H7 (cell line): ENCODE measurements around the gene C1GALT1C1L. TPM values are rescaled to one million over a fixed set of nuclear protein-coding genes. Genes with fewer than 3 reads are reported as not detected.
"Not testable (repeated sequence)": the region's sequence is repeated elsewhere in the genome, so short reads cannot be mapped to it uniquely, and the experiment has no call there.

Experiments used
- DNase-seq: peaks from one replicate; pipeline ENCODE4 v3.0.0; 2012
- H3K27me3 ChIP-seq: 2 replicates; pipeline ENCODE4 v1.6.0; 2011; ENCODE audit warnings: mild to moderate bottlenecking, low read length; ENCODE audit not compliant: control insufficient read depth, insufficient read depth
- H3K36me3 ChIP-seq: replicated peaks from 2 replicates; pipeline ENCODE4 v1.5.1; 2011; ENCODE audit warnings: low read length; ENCODE audit not compliant: control insufficient read depth, insufficient read depth
- H3K4me3 ChIP-seq: 2 replicates; pipeline ENCODE4 v1.5.1; 2011; ENCODE audit warnings: low read depth, mild to moderate bottlenecking, control low read depth, low read length, moderate library complexity; ENCODE audit not compliant: insufficient read depth
- total RNA-seq: library from RNA; depleted of rRNA; stranded (reverse); fragments of >200 nt; shearing (Covaris generic); gene quantifications from 2 replicates; pipeline ENCODE4 v1.2.3, GENCODE V29; 2014

Gene C1GALT1C1L
- total RNA-seq, 1 experiment from 2014 or later = not detected

DNA sequence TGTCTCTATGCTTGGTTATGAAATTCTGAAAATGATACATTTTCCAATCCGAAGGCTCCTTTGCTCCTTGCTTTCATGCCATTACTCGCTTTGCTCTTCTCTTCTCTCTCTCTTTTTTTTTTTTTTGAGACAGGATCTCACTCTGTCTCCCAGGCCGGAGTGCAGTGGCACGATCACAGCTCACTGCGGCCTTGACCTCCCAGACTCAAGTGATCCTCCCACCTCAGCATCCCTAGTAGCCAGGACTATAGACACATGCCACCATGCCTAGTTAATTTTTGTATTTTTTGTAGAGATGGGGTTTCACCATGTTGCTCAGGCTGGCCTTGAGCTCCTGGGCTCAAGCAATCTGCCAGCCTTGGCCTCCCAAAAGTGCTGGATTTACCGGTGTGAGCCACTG is 21.9 kb upstream of the C1GALT1C1L start:
- not testable (repeated sequence) for H3K36me3 ChIP-seq, H3K4me3 ChIP-seq, H3K27me3 ChIP-seq, DNase-seq

DNA sequence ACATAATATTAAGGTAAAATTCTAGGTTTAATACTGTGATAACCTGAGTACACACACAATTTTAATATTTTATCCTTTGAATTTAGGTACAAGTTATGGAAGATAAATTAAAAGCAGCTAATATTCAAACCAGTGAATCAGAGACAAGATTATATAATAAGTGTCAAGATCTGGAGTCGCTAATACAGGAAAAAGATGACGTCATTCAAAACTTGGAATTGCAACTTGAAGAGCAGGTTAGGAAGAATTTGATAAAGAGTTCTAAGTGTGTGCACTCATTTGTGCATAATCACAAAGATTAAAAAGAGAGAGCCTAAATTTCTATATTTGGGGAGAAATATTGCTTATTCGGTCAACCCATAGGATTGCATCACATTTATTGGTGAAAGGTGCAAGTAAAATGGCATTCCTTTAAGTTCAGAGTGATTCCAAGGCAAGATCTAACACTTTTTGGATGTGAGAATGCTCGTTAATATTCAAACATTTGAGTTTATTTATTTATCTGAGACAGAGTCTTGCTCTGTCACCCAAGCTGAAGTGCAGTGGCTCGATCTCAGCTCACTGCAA is 16.3 kb upstream of the C1GALT1C1L start:
- Histone ChIP-seq H3K27me3 (no peaks in the 10 kb centered on the region), H3K36me3 (no peaks in the 10 kb centered on the region; the same call in 1 of the 2 replicates), H3K4me3 (no peak overlapping the region)
- no peak for DNase-seq

DNA sequence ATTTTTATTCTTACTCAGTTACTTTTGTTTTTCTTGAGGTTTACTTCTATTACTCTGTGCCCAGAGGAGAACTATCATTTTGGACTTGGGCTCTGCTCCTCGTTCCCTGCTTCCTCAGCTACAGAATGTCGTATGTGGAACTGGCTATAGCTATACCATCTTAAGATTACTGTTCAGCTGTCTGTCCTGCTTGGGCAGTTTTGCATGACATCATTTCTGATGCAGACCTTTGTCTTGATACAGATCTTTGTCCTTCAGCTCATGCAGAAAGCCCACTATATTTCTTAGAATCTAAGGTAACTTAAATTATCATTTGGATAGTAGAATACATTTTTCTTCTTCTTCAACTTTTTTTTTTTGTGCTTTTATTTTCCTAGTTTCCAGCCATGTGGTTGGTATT is 13.8 kb upstream of the C1GALT1C1L start:
- no peaks in the 10 kb centered on the region for H3K27me3 ChIP-seq
- H3K36me3 ChIP-seq = no peaks in the 10 kb centered on the region; the same call in 1 of the 2 replicates
- DNase-seq = no peak
- no peak overlapping the region for H3K4me3 ChIP-seq

DNA sequence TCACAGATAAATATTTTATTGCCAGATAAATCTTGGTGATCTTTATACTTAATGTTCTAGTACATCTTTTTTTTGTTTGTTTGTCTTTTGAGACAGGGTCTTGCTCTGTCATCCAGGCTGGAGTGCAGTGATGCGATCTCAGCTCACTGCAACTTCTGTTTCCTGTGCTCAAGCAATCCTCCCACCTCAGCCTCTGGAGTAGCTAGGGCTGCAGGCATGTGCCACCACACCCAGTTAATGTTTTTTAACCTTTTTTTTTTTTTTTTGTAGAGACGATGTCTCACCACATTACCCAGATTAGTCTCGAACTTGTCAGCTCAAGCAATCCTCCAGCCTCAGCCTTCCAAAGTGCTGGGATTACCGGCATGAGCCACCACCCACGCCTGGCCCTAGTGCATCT is 9.1 kb upstream of the C1GALT1C1L start:
- no peak for DNase-seq
- no peak overlapping the region for H3K4me3 ChIP-seq
- no peaks in the 10 kb centered on the region for H3K27me3 ChIP-seq
- H3K36me3 ChIP-seq = no peaks in the 10 kb centered on the region

DNA sequence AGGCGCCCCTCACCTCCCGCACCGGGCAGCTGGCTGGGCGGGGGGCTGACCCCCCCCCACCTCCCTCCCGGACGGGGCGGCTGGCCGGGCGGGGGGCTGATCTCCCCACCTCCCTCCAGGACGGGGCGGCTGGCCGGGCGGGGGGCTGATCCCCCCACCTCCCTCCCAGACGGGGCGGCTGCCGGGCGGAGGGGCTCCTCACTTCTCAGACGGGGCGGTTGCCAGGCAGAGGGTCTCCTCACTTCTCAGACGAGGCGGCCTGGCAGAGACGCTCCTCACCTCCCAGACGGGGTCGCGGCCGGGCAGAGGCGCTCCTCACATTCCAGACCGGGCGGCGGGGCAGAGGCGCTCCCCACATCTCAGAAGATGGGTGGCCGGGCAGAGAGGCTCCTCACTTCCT is 1.6 kb upstream of the C1GALT1C1L start:
- H3K36me3 ChIP-seq, DNase-seq, H3K4me3 ChIP-seq, H3K27me3 ChIP-seq: not testable (repeated sequence)

DNA sequence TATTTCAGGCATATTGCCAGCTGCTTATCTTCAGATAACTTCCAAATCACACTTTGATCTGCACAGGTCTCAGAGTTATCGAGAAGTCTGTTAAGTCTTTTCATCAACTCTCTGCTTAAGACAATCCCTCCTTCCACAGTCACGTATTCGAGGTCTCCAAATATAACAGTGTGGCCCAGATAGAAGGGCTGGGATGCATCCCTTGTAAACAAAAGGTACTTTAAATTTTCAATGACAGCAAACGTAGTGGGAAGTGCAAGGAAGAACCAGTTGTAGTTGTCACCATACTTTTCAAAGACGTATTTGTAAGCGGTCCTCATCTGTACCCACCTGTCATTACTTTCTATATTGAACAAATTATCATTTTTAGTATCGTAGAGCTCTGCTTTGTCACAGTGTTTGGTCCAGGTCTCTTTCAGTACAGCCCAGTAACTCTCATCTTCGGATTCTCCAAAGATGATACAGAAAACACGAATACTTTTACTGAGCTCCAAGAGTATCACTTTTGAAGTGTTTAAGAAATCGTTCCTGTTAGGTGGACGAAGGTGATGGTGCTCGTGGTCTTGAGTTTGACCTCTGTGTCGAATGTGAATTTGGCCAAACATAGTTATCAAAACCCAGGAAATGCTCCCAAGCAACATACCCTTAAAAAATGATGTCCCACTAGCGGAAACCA is 445 bp downstream of the C1GALT1C1L start:
- DNase-seq = no peak
- H3K4me3 ChIP-seq = no peak overlapping the region
- no peaks in the 10 kb centered on the region for H3K27me3 ChIP-seq
- no peaks in the 10 kb centered on the region for H3K36me3 ChIP-seq

DNA sequence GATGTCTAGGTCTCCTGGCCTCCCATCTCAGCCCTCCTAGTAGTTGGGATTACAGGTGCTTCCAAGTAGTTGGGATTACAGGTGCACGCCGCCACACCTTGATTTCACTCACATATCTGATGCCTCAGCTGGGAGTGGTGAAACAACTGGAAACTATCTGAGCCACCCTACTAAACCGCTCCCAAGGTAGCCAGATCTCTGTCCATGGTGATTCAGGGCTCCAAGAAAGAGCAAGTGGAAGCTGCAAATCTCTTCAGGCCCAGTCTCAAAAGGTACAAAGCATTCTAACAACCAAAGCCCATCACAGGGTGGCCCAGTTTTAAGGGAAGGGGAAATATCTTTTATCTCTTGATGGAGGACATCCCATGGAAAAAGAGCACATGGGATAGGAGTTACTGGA is 19.0 kb downstream of the C1GALT1C1L start:
- DNase-seq = no peak
- Histone ChIP-seq H3K27me3 (no peaks in the 10 kb centered on the region), H3K36me3 (no peaks in the 10 kb centered on the region), H3K4me3 (no peak overlapping the region)

DNA sequence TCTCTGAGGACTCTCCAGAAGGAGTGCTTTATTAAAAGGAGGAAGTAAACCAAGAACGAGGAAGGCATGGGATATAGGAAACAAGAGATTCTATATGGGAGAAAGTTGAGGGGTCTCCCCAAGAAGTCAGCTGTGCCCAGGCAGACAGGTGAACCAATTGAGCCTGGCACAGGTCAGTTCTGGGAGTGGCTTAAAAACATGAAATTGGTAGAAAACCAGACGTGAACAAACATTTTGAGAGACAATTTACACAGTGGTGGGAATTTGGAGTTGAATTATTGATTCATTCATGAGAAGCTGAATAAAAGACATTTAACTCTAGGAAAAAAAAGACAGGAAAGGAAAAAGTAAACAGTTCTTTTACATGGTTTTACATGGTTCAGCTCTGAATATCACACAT is 22.7 kb downstream of the C1GALT1C1L start:
- Histone ChIP-seq H3K4me3 (no peak overlapping the region), H3K36me3 (no peaks in the 10 kb centered on the region), H3K27me3 (no peaks in the 10 kb centered on the region)
- no peak for DNase-seq

DNA sequence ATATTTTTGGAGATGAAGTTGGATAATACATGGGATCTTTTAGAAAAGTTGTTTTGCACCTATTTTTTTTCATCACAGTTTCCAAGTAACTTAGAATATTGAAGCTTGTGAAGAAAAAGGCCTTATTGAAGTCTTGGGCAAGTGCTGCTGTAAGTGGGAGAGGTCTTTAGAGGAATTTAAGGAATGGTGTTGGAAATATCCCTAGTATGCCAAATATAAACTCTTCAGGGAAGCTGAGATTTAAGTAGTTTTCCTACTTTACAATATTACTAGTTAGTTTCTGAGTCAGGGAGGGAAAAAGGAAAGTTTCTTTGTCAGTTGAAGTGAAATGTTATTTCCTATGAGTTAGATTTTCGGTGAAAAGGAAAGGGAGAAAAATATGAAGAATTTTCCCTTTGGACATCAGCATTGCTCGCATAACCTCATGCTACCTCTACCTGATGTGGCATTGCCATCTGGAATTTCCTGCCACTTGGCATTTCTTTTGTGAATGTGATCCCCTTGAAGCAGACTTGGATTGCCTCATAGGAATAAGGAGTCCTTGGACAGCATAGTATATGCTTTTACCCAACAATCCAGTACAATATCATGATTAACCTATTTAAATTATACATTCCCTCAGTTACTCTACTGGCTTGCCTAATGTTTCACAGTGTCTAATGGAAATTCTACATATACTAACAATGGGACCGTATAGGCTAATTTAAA is 27.1 kb downstream of the C1GALT1C1L start:
- no peak for DNase-seq
- H3K36me3 ChIP-seq = no peaks in the 10 kb centered on the region
- no peak overlapping the region for H3K4me3 ChIP-seq
- no peaks in the 10 kb centered on the region for H3K27me3 ChIP-seq

DNA sequence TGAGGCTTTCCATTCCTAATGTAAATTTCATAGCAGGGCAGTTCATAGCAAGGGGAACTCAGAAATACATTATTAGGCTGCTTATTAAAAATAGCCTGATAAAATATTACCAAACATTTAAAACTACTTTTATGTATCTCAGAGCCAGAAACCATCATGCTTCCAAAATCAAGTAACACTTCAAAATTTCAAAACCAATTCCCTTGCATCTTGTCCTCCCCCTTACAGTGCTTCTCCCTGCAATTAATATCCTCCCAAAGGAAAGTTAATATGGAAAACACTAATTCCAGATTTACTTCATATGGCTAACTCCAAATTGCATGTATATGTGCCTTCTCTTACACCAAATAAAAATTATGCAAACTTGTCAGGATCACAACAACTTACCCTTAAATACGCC is 32.5 kb downstream of the C1GALT1C1L start:
- H3K4me3 ChIP-seq = no peak overlapping the region
- no peaks in the 10 kb centered on the region for H3K36me3 ChIP-seq
- no peak for DNase-seq
- H3K27me3 ChIP-seq = no peaks in the 10 kb centered on the region

DNA sequence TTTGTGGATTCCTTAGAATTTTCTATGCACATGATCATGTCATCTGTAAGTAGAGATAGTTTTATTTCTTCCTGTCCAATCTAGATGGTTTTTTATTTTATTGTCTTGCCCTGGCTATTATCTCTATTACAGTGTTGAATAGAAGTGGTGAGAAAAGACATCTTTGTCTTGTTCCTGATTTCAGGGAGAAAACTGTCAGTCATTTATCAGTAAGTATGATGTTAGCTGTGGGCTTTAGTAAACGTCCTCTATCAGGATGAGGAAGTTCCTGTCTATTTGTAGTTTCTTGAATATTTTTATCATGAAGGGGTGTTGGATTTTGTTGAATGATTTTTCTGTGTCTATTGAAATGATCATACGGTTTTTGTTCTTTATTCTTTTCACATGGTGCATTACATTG is 33.9 kb downstream of the C1GALT1C1L start:
- Histone ChIP-seq H3K27me3 (peaks cover 11% of the 10 kb centered on the region), H3K4me3 (no peak overlapping the region), H3K36me3 (no peaks in the 10 kb centered on the region)
- DNase-seq = no peak

DNA sequence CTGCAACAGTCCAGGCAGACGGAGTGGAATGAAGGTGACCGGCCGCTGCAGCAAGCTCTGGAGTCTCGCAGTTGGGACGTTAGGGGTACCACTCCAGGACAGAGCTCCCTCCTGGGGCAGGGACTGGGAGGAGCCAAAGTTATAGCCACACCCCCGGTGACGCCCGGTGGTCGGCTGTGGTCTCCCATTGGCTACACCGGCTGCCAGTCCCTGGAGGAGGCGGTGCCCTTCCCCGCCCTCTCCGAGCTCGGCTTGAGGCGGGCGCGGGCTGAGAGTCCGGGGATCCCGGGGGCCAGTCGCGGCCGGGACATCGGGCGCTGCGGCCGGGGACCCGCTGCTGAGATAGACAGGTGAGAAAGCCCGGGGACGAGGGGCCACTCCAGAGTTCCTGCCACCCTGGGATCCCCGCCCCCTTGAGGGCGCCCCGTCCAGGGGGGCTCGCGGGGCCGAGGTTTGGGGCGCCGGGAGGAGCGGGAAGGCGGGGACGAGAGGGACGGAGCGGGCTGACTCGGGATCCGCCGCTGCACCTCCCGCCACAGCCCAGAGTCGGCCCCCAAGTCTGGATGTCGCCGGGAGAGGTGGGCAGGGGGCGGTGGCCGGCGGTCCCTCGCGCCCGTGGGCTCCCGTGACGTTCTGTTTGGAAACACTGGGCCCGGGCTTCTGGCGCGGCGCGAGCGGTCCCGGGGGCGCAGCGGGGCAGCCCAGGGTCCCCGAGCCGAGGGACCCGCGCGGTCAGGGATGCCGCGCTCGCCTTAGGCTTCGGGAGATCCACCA is 39.0 kb downstream of the C1GALT1C1L start, which contains the start of gene PLEKHH2:
Gene PLEKHH2 (plus strand): TSS at position 231 of the 774 bp plus-strand sequence. CDS start 7,414 bp downstream, outside the sequence.
- Histone ChIP-seq H3K36me3 (no peaks in the 10 kb centered on the region), H3K4me3 (peak within 1 kb of the TSS; percentile 74), H3K27me3 (peaks cover 13% of the 10 kb centered on the region)
- peak; percentile 96 for DNase-seq

DNA sequence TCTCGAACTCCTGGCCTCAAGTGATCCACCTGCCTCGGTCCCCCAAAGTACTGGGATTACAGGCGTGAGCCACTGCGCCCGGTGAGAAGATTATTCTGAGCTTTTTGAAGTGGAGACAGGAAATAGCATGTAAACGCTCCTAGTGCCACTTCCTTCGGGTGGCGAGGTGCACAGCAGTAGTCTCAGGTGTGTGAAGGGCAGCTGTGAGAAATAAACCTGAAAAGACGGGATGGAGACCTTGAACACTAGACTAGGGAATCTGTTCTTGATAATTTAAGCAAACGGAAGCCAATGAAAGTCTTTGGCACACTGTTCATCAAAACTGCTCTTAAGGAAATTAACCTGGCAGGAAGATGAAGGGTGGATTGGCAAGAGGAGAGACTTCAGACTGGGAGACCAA is 39.6 kb downstream of the C1GALT1C1L start:
- no peak for DNase-seq
- H3K36me3 ChIP-seq = no peaks in the 10 kb centered on the region
- peak overlapping the region; percentile 74 for H3K4me3 ChIP-seq
- peaks cover 13% of the 10 kb centered on the region for H3K27me3 ChIP-seq

DNA sequence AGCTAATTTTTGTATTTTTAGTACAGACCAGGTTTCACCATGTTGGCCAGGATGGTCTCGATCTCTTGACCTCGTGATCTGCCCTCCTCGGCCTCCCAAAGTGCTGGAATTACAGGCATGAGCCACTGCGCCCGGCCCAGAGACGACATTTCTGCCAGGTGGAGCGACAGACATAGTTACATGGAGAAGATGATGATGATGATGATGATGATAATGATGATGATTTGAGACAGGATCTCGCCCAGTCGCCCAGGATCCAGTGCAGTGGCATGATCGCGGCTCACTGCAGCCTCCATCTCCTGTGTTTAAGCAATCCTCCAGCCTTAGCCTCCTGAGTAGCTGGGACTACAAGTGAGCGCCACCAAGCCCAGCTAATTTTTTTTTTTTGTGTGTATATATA is 40.1 kb downstream of the C1GALT1C1L start:
- not testable (repeated sequence) for H3K36me3 ChIP-seq
- H3K27me3 ChIP-seq = peaks cover 13% of the 10 kb centered on the region

More for the DNA sequence above, 40.1 kb downstream of the C1GALT1C1L start:
- not testable (repeated sequence) for H3K4me3 ChIP-seq, DNase-seq
